ENCODE results near the gene RUFY4. TPM values are rescaled to one million over a fixed set of nuclear protein-coding genes. Genes with fewer than 3 reads are reported as not detected.

The RUFY4 gene
- total RNA-seq, 1 experiment from 2014 or later = 0.21 TPM

GRCh38 chr2:218129458-218130135 is 60.5 kb downstream of the RUFY4 start:
- Mint-ChIP-seq H3K4me3 (ENCODE audit: low read depth, unreplicated experiment) (no peak overlapping the region), H3K4me1 (ENCODE audit: low read depth, unreplicated experiment) (no peaks in the 10 kb centered on the region), H3K27me3 (ENCODE audit: unreplicated experiment) (peaks cover 62% of the 10 kb centered on the region), H3K36me3 (ENCODE audit: insufficient read depth, unreplicated experiment) (no peaks in the 10 kb centered on the region), H3K9me3 (ENCODE audit: low read depth, unreplicated experiment) (no peaks in the 10 kb centered on the region), H3K27ac (ENCODE audit: unreplicated experiment) (no peak overlapping the region)
- CTCF ChIA-PET = no interaction called here
- no TSS peak for BruUV-seq (replicated peaks)
- TF ChIP-seq CTCF (IDR thresholded peaks at IDR 0.05; ENCODE audit: unreplicated experiment) = no peak
- intact Hi-C loops (cut with micrococcal nuclease; ENCODE audit: unreplicated experiment) = no loop called here
- no peak for DNase-seq

GRCh38 chr2:218130377-218130776 is 61.3 kb downstream of the RUFY4 start:
- intact Hi-C loops (cut with micrococcal nuclease; ENCODE audit: unreplicated experiment) = no loop called here
- no TSS peak for BruUV-seq (replicated peaks)
- no peak for DNase-seq
- Mint-ChIP-seq H3K4me1 (ENCODE audit: low read depth, unreplicated experiment) (no peaks in the 10 kb centered on the region), H3K9me3 (ENCODE audit: low read depth, unreplicated experiment) (no peaks in the 10 kb centered on the region), H3K27me3 (ENCODE audit: unreplicated experiment) (peaks cover 62% of the 10 kb centered on the region), H3K4me3 (ENCODE audit: low read depth, unreplicated experiment) (no peak overlapping the region), H3K36me3 (ENCODE audit: insufficient read depth, unreplicated experiment) (no peaks in the 10 kb centered on the region), H3K27ac (ENCODE audit: unreplicated experiment) (no peak overlapping the region)
- TF ChIP-seq CTCF (IDR thresholded peaks at IDR 0.05; ENCODE audit: unreplicated experiment) = no peak
- CTCF ChIA-PET = no interaction called here

GRCh38 chr2:218130822-218131221 is 61.8 kb downstream of the RUFY4 start:
- BruUV-seq (replicated peaks) = no TSS peak
- no peak overlapping the region for H3K27ac Mint-ChIP-seq (ENCODE audit: unreplicated experiment)
- intact Hi-C loops (cut with micrococcal nuclease; ENCODE audit: unreplicated experiment) = no loop called here
- no peaks in the 10 kb centered on the region for H3K36me3 Mint-ChIP-seq (ENCODE audit: insufficient read depth, unreplicated experiment)
- CTCF ChIA-PET = no interaction called here
- TF ChIP-seq CTCF (IDR thresholded peaks at IDR 0.05; ENCODE audit: unreplicated experiment) = no peak
- DNase-seq = no peak
- no peak overlapping the region for H3K4me3 Mint-ChIP-seq (ENCODE audit: low read depth, unreplicated experiment)
- no peaks in the 10 kb centered on the region for H3K4me1 Mint-ChIP-seq (ENCODE audit: low read depth, unreplicated experiment)
- H3K27me3 Mint-ChIP-seq (ENCODE audit: unreplicated experiment) = peaks cover 62% of the 10 kb centered on the region
- H3K9me3 Mint-ChIP-seq (ENCODE audit: low read depth, unreplicated experiment) = no peaks in the 10 kb centered on the region

GRCh38 chr2:218137514-218137913 is 68.5 kb downstream of the RUFY4 start:
- H3K36me3 Mint-ChIP-seq (ENCODE audit: insufficient read depth, unreplicated experiment) = no peaks in the 10 kb centered on the region
- no peak for DNase-seq
- H3K9me3 Mint-ChIP-seq (ENCODE audit: low read depth, unreplicated experiment) = no peaks in the 10 kb centered on the region
- CTCF ChIA-PET = no interaction called here
- no peak overlapping the region for H3K27ac Mint-ChIP-seq (ENCODE audit: unreplicated experiment)
- peaks cover 80% of the 10 kb centered on the region for H3K27me3 Mint-ChIP-seq (ENCODE audit: unreplicated experiment)
- no peak for TF ChIP-seq CTCF (IDR thresholded peaks at IDR 0.05; ENCODE audit: unreplicated experiment)
- intact Hi-C loops (cut with micrococcal nuclease; ENCODE audit: unreplicated experiment) = no loop called here
- H3K4me1 Mint-ChIP-seq (ENCODE audit: low read depth, unreplicated experiment) = no peaks in the 10 kb centered on the region
- no TSS peak for BruUV-seq (replicated peaks)
- no peak overlapping the region for H3K4me3 Mint-ChIP-seq (ENCODE audit: low read depth, unreplicated experiment)
